Measurements from ENCODE around the gene SSC5D. TPM values are rescaled to one million over a fixed set of nuclear protein-coding genes. Genes with fewer than 3 reads are reported as not detected.
"Not testable (repeated sequence)": the region's sequence is repeated elsewhere in the genome, so short reads cannot be mapped to it uniquely, and the experiment has no call there.

SSC5D gene
- total and polyA plus RNA-seq, 3 donors from 2014 or later: 6.4 to 10.7 (median 6.9) TPM

- Histone ChIP-seq H3K9me3 (no peaks in the 10 kb centered on the region), H3K36me3 (ENCODE audit: low read depth, missing control alignments) (no peaks in the 10 kb centered on the region), H3K27me3 (no peaks in the 10 kb centered on the region), H3K4me3 (no peak overlapping the region), H3K4me1 (no peaks in the 10 kb centered on the region), H3K27ac (no peak overlapping the region)
- intact Hi-C loops (cut with DNase I; ENCODE audit: low total_unique reads): no loop called here
- no peak for DNase-seq
- TF ChIP-seq, protein P1, sequence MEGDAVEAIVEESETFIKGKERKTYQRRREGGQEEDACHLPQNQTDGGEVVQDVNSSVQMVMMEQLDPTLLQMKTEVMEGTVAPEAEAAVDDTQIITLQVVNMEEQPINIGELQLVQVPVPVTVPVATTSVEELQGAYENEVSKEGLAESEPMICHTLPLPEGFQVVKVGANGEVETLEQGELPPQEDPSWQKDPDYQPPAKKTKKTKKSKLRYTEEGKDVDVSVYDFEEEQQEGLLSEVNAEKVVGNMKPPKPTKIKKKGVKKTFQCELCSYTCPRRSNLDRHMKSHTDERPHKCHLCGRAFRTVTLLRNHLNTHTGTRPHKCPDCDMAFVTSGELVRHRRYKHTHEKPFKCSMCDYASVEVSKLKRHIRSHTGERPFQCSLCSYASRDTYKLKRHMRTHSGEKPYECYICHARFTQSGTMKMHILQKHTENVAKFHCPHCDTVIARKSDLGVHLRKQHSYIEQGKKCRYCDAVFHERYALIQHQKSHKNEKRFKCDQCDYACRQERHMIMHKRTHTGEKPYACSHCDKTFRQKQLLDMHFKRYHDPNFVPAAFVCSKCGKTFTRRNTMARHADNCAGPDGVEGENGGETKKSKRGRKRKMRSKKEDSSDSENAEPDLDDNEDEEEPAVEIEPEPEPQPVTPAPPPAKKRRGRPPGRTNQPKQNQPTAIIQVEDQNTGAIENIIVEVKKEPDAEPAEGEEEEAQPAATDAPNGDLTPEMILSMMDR (IDR thresholded peaks at IDR 0.05): no peak
- no peak for TF ChIP-seq POLR2A (IDR thresholded peaks at IDR 0.05)
- 36 to 37% methylated on average over 11 of the region's 11 CpGs for WGBS, 2 donors
Observed at GRCh38 chr19:55444646-55445045, 43.6 kb upstream of the SSC5D start.

GRCh38 chr19:55446060-55446459, 42.2 kb upstream of the SSC5D start:
- Histone ChIP-seq H3K27ac (no peak overlapping the region), H3K4me1 (no peaks in the 10 kb centered on the region), H3K36me3 (ENCODE audit: low read depth, missing control alignments) (no peaks in the 10 kb centered on the region), H3K4me3 (no peak overlapping the region), H3K9me3 (no peaks in the 10 kb centered on the region), H3K27me3 (no peaks in the 10 kb centered on the region)
- WGBS, 2 donors: 72% methylated on average over 8 of the region's 8 CpGs
- no peak for TF ChIP-seq POLR2A (IDR thresholded peaks at IDR 0.05)
- TF ChIP-seq, protein P1 (IDR thresholded peaks at IDR 0.05): no peak
- intact Hi-C loops (cut with DNase I; ENCODE audit: low total_unique reads): no loop called here
- DNase-seq: no peak

DNA sequence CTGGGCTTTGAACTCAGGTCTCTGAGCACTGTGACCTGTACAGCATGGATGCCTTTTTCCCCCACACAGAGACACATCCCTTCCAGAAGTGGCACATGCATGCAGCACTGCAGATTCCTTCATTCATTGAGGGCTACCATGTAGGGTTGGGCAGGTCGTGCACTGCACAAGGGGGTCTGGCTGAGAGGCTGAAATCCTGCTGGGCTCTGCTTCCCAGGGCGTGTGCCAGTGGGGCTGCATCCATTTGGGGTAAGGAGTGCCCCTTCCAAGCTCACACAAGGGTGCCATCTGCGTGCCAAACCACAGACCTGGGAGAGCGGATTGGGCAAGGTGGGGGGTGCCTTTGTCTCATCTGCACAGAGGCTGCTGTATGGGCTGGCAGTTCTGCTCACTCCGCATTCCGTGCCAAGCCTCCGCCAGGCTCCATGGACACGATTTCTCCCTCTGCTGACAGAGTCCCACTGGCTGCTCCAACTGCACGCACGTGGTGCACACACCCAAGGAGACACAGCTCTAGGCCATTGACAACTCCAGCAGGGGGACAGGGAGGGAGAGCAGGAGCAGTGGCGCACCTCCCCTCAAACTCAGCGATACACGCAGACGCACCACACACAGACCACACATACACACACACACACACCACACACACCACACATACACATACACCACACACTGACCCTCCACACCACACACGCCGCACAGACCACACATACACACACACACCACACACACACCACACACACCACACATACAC, 40.6 kb upstream of the SSC5D start:
- Histone ChIP-seq H3K27ac (no peak overlapping the region), H3K27me3 (no peaks in the 10 kb centered on the region), H3K4me3 (no peak overlapping the region), H3K4me1 (peaks cover 9% of the 10 kb centered on the region), H3K9me3 (no peaks in the 10 kb centered on the region), H3K36me3 (ENCODE audit: low read depth, missing control alignments) (no peaks in the 10 kb centered on the region)
- TF ChIP-seq, protein P1 (IDR thresholded peaks at IDR 0.05): no peak
- no peak for TF ChIP-seq POLR2A (IDR thresholded peaks at IDR 0.05)
- WGBS, 2 donors: 37% methylated on average over 8 to 16 of the region's 16 CpGs
- intact Hi-C loops (cut with DNase I; ENCODE audit: low total_unique reads): no loop called here
- no peak for DNase-seq

DNA sequence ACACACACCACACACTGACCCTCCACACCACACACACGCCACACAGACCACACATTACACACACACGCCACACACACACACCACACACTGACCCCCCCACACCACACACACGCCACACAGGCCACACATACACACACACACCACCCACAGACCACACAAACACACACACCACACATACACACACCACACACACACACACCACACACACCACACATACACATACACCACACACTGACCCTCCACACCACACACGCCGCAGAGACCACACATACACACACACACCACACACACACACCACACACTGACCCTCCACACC, 40.1 kb upstream of the SSC5D start:
- intact Hi-C loops (cut with DNase I; ENCODE audit: low total_unique reads); H3K36me3 ChIP-seq (ENCODE audit: low read depth, missing control alignments); H3K27ac ChIP-seq; H3K27me3 ChIP-seq; H3K9me3 ChIP-seq; DNase-seq; H3K4me3 ChIP-seq: not testable (repeated sequence)
- WGBS, 2 donors: 81 to 82% methylated on average over 5 of the region's 5 CpGs
- peaks cover 13% of the 10 kb centered on the region for H3K4me1 ChIP-seq

- intact Hi-C loops (cut with DNase I; ENCODE audit: low total_unique reads): no loop called here
- H3K27ac ChIP-seq: no peak overlapping the region
- H3K27me3 ChIP-seq: no peaks in the 10 kb centered on the region
- 52% methylated on average over 6 of the region's 16 CpGs; no CpG with 5 or more reads in 1 of the 2 donors for WGBS, 2 donors
- H3K4me1 ChIP-seq: peaks cover 25% of the 10 kb centered on the region
- TF ChIP-seq, protein P1 (IDR thresholded peaks at IDR 0.05): no peak
- TF ChIP-seq POLR2A (IDR thresholded peaks at IDR 0.05): no peak
- DNase-seq: no peak
- no peaks in the 10 kb centered on the region for H3K36me3 ChIP-seq (ENCODE audit: low read depth, missing control alignments)
- H3K9me3 ChIP-seq: no peaks in the 10 kb centered on the region
- H3K4me3 ChIP-seq: no peak overlapping the region
Observed at GRCh38 chr19:55449469-55449868, 38.8 kb upstream of the SSC5D start.
